Esophagus (tissue), 2 donors: ENCODE measurements around the gene GFPT1. TPM values are rescaled to one million over a fixed set of nuclear protein-coding genes. Genes with fewer than 3 reads are reported as not detected.

Source experiments
- H3K27ac ChIP-seq, 2 donors: one replicate each; pipeline ENCODE4 v1.5.1; 2013; ENCODE audit warnings: low read depth in 2 of 2, mild to moderate bottlenecking in 2 of 2, inconsistent platforms in 1 of 2, low read length in 1 of 2, moderate library complexity in 1 of 2
- H3K27me3 ChIP-seq, 2 donors: one replicate each; pipeline ENCODE4 v1.6.1; 2013; ENCODE audit warnings: low read length in 2 of 2, control low read depth in 1 of 2, mild to moderate bottlenecking in 1 of 2; ENCODE audit not compliant: insufficient read depth in 2 of 2, control insufficient read depth in 1 of 2
- H3K36me3 ChIP-seq, 2 donors: one replicate each; pipeline ENCODE4 v1.6.1; 2013; ENCODE audit warnings: low read length in 1 of 2; ENCODE audit not compliant: control insufficient read depth in 2 of 2, insufficient read depth in 2 of 2
- H3K4me1 ChIP-seq, 2 donors: one replicate each; pipeline ENCODE4 v1.6.1; 2013; ENCODE audit warnings: low read length in 1 of 2; ENCODE audit not compliant: control insufficient read depth in 2 of 2, insufficient read depth in 2 of 2
- H3K4me3 ChIP-seq, 2 donors: one replicate each; pipeline ENCODE4 v1.5.1; 2013; ENCODE audit warnings: low read length in 2 of 2, mild to moderate bottlenecking in 2 of 2, low read depth in 1 of 2, moderate library complexity in 1 of 2
- H3K9me3 ChIP-seq, 2 donors: one replicate each; pipeline ENCODE4 v1.6.1; 2013; ENCODE audit warnings: mild to moderate bottlenecking in 2 of 2, low read depth in 1 of 2, low read length in 1 of 2, moderate library complexity in 1 of 2; ENCODE audit not compliant: control insufficient read depth in 2 of 2, insufficient read depth in 1 of 2
- WGBS, 2 donors: extraction: QIAGEN DNeasy Blood & Tissue Kit; methylation state at CpG; one replicate each; pipeline ENCODE4 v1.1.7; 2013; 5-methylcytosine and 5-hydroxymethylcytosine counted together
- polyA plus RNA-seq, 2 donors: library from polyadenylated mRNA; stranded (reverse); fragments of 200-250 nt; gene quantifications; one replicate each; pipeline ENCODE4 v1.2.3, GENCODE V29; 2013
- donor health status: healthy with polysubstance abuse.
- donor health status: Bipolar disorder and iron deficiency.

The GFPT1 gene
- polyA plus RNA-seq, 2 donors: 4.6 to 7.8 TPM

- peaks cover 2 to 6% of the 10 kb centered on the region in 2 donors for H3K4me1 ChIP-seq
- no peak overlapping the region for H3K4me3 ChIP-seq
- no peak overlapping the region for H3K27ac ChIP-seq
- H3K36me3 ChIP-seq: no peaks in the 10 kb centered on the region
- WGBS, 2 donors: 87 to 93% methylated on average over 13 of the region's 13 CpGs
- no peaks in the 10 kb centered on the region for H3K27me3 ChIP-seq
- H3K9me3 ChIP-seq: peaks cover 4 to 5% of the 10 kb centered on the region in 2 donors
These were observed 82.4 kb downstream of the GFPT1 start for GRCh38 chr2:69304656-69305055.

GRCh38 chr2:69300650-69301049, 86.4 kb downstream of the GFPT1 start:
- 86% methylated on average over 3 of the region's 3 CpGs for WGBS, 2 donors
- peaks cover 4 to 5% of the 10 kb centered on the region in 2 donors for H3K9me3 ChIP-seq
- no peak overlapping the region for H3K4me3 ChIP-seq
- H3K27ac ChIP-seq: no peak overlapping the region
- H3K36me3 ChIP-seq: no peaks in the 10 kb centered on the region
- peaks cover 2 to 6% of the 10 kb centered on the region in 2 donors for H3K4me1 ChIP-seq
- H3K27me3 ChIP-seq: no peaks in the 10 kb centered on the region

GRCh38 chr2:69299772-69300516, 87.1 kb downstream of the GFPT1 start:
- Histone ChIP-seq H3K27me3 (no peaks in the 10 kb centered on the region), H3K27ac (no peak overlapping the region), H3K36me3 (no peaks in the 10 kb centered on the region), H3K4me1 (peaks cover 0 to 6% of the 10 kb centered on the region in 2 donors), H3K9me3 (peaks cover 4 to 5% of the 10 kb centered on the region in 2 donors), H3K4me3 (no peak overlapping the region)
- WGBS, 2 donors: 66 to 75% methylated on average over 4 of the region's 4 CpGs

GRCh38 chr2:69298862-69299261, 88.2 kb downstream of the GFPT1 start:
- H3K4me3 ChIP-seq: no peak overlapping the region
- no peak overlapping the region for H3K27ac ChIP-seq
- WGBS, 2 donors: 67 to 74% methylated on average over 4 of the region's 4 CpGs
- H3K36me3 ChIP-seq: no peaks in the 10 kb centered on the region
- H3K27me3 ChIP-seq: no peaks in the 10 kb centered on the region
- H3K9me3 ChIP-seq: peaks cover under 1 to 1% of the 10 kb centered on the region in 2 donors
- H3K4me1 ChIP-seq: peaks cover 0 to 6% of the 10 kb centered on the region in 2 donors

- no peaks in the 10 kb centered on the region for H3K36me3 ChIP-seq
- 38 to 50% methylated on average over 7 of the region's 7 CpGs for WGBS, 2 donors
- no peak overlapping the region for H3K4me3 ChIP-seq
- H3K27ac ChIP-seq: no peak overlapping the region
- H3K4me1 ChIP-seq: peaks cover 0 to 6% of the 10 kb centered on the region in 2 donors
- H3K27me3 ChIP-seq: no peaks in the 10 kb centered on the region
- no peaks in the 10 kb centered on the region for H3K9me3 ChIP-seq
These were observed 88.8 kb downstream of the GFPT1 start for GRCh38 chr2:69298261-69298660.

- Histone ChIP-seq H3K4me3 (no peak overlapping the region), H3K36me3 (no peaks in the 10 kb centered on the region), H3K9me3 (no peaks in the 10 kb centered on the region), H3K27me3 (no peaks in the 10 kb centered on the region), H3K27ac (no peak overlapping the region), H3K4me1 (peaks cover 0 to 6% of the 10 kb centered on the region in 2 donors)
- WGBS, 2 donors: 89 to 92% methylated on average over 12 of the region's 12 CpGs
These were observed 89.8 kb downstream of the GFPT1 start for GRCh38 chr2:69297216-69297615.

- Histone ChIP-seq H3K27me3 (no peaks in the 10 kb centered on the region), H3K27ac (no peak overlapping the region), H3K9me3 (no peaks in the 10 kb centered on the region), H3K4me1 (peaks cover 0 to 6% of the 10 kb centered on the region in 2 donors), H3K36me3 (no peaks in the 10 kb centered on the region), H3K4me3 (no peak overlapping the region)
- 88 to 96% methylated on average over 3 of the region's 3 CpGs for WGBS, 2 donors
These were observed 90.6 kb downstream of the GFPT1 start for GRCh38 chr2:69296421-69296820.

- H3K36me3 ChIP-seq: no peaks in the 10 kb centered on the region
- 69 to 74% methylated on average over 3 of the region's 3 CpGs for WGBS, 2 donors
- no peaks in the 10 kb centered on the region for H3K27me3 ChIP-seq
- no peaks in the 10 kb centered on the region for H3K9me3 ChIP-seq
- H3K4me3 ChIP-seq: no peak overlapping the region
- peaks cover 0 to 3% of the 10 kb centered on the region in 2 donors for H3K4me1 ChIP-seq
- no peak overlapping the region for H3K27ac ChIP-seq
These were observed 94.8 kb downstream of the GFPT1 start for GRCh38 chr2:69292256-69292655.

- peaks cover 0 to 3% of the 10 kb centered on the region in 2 donors for H3K4me1 ChIP-seq
- H3K36me3 ChIP-seq: no peaks in the 10 kb centered on the region
- WGBS, 2 donors: 80 to 87% methylated on average over 3 of the region's 3 CpGs
- H3K4me3 ChIP-seq: no peak overlapping the region
- no peak overlapping the region for H3K27ac ChIP-seq
- H3K9me3 ChIP-seq: no peaks in the 10 kb centered on the region
- H3K27me3 ChIP-seq: no peaks in the 10 kb centered on the region
These were observed 95.3 kb downstream of the GFPT1 start for GRCh38 chr2:69291721-69292120.

GRCh38 chr2:69291004-69291650, 95.9 kb downstream of the GFPT1 start:
- Histone ChIP-seq H3K9me3 (no peaks in the 10 kb centered on the region), H3K27ac (no peak overlapping the region), H3K27me3 (no peaks in the 10 kb centered on the region), H3K36me3 (no peaks in the 10 kb centered on the region), H3K4me1 (peaks cover 0 to 3% of the 10 kb centered on the region in 2 donors), H3K4me3 (no peak overlapping the region)
